Mammary epithelial cell (primary cell): ENCODE data around the gene KANK4.

Source experiments
- EZH2 ChIP-seq: IDR thresholded peaks from 2 replicates; pipeline ENCODE4 v1.6.1; 2012; ENCODE audit warnings: low read length, inconsistent platforms, borderline replicate concordance
- TF ChIP-seq, protein P1 (sequence below), 2 donors: IDR thresholded peaks in 1 of 2; conservative IDR thresholded peaks in 1 of 2; 2 replicates each; pipeline ENCODE4 v1.5.1; 2011 to 2012; ENCODE audit warnings: inconsistent platforms in 2 of 2, low read length in 2 of 2, mild to moderate bottlenecking in 2 of 2, control low read depth in 1 of 2, low read depth in 1 of 2; ENCODE audit not compliant: insufficient read depth in 1 of 2; ENCODE audit errors: extremely low read depth in 1 of 2

DNA sequence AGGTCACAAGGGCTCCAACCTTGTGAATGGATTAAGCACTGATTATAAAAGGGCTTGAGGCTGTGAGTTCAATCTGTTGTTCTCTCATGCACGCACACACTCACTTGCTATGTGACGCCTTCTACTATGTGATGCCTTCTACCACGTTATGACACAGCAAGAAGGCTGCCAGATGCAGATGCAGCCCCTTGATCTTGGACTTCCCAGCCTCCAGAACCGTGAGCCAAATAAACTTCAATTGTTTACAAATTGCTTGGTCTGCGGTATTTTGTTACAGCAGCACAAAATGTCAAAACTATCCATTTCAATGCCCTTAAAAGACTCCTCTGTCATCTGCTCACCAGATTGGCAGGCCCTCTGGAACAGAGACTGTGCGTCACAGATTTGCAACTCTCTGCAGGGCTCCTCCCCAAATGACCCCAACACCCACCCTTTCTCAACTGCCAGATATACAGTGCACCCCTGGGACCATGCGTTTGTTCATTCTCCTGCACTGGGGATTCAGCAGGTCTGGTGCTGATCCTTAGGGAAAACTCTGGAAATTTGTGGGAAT is 47.8 kb upstream of the KANK4 start:
- TF ChIP-seq, protein P1, sequence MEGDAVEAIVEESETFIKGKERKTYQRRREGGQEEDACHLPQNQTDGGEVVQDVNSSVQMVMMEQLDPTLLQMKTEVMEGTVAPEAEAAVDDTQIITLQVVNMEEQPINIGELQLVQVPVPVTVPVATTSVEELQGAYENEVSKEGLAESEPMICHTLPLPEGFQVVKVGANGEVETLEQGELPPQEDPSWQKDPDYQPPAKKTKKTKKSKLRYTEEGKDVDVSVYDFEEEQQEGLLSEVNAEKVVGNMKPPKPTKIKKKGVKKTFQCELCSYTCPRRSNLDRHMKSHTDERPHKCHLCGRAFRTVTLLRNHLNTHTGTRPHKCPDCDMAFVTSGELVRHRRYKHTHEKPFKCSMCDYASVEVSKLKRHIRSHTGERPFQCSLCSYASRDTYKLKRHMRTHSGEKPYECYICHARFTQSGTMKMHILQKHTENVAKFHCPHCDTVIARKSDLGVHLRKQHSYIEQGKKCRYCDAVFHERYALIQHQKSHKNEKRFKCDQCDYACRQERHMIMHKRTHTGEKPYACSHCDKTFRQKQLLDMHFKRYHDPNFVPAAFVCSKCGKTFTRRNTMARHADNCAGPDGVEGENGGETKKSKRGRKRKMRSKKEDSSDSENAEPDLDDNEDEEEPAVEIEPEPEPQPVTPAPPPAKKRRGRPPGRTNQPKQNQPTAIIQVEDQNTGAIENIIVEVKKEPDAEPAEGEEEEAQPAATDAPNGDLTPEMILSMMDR (conservative IDR thresholded peaks at IDR 0.05 in 1 of 2, IDR thresholded peaks at IDR 0.05 in 1 of 2; ENCODE audit: extremely low read depth in 1 of 2, insufficient read depth in 1 of 2, low read depth in 1 of 2, low read length in 2 of 2) = no peak
- TF ChIP-seq EZH2 = no peak
